ENCODE results near the gene SIK3.

DNA sequence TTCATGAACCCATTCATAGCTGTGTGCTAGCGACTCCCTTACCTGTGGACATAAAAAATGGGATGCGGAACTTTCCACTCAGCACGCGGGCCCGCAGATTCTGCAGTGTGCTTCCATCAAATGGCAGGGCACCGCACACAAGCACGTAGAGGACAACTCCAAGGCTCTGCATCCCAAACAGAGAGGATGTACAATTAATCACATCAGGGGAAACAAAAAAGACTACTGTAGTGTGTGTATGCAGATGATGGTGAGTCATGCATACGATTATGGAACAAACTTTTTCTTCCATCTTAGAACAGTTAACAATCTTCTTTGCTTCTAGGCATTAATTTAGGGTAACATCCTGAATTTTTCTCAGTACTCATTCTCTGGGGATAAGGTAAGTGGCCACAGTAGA is 202.0 kb downstream of the SIK3 start:
- TF ChIP-seq, protein P1, sequence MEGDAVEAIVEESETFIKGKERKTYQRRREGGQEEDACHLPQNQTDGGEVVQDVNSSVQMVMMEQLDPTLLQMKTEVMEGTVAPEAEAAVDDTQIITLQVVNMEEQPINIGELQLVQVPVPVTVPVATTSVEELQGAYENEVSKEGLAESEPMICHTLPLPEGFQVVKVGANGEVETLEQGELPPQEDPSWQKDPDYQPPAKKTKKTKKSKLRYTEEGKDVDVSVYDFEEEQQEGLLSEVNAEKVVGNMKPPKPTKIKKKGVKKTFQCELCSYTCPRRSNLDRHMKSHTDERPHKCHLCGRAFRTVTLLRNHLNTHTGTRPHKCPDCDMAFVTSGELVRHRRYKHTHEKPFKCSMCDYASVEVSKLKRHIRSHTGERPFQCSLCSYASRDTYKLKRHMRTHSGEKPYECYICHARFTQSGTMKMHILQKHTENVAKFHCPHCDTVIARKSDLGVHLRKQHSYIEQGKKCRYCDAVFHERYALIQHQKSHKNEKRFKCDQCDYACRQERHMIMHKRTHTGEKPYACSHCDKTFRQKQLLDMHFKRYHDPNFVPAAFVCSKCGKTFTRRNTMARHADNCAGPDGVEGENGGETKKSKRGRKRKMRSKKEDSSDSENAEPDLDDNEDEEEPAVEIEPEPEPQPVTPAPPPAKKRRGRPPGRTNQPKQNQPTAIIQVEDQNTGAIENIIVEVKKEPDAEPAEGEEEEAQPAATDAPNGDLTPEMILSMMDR (IDR thresholded peaks at IDR 0.05): no peak
- no peak for TF ChIP-seq POLR2A (IDR thresholded peaks at IDR 0.05)

Data from adrenal gland (tissue), 5 donors.